Transverse colon (tissue), 4 donors: ENCODE measurements around the gene PGGHG.

Experiments
- EP300 ChIP-seq: sonication (generic); formaldehyde crosslinking; IDR thresholded peaks from one replicate; pipeline ENCODE4 v1.6.1; 2017; ENCODE audit warnings: antibody characterized with exemption, low read depth
- POLR2A ChIP-seq: fragments of 450-650 bp; IDR thresholded peaks from one replicate; pipeline ENCODE4 v1.6.1; 2016; ENCODE audit warnings: antibody characterized with exemption, mild to moderate bottlenecking, moderate library complexity
- POLR2AphosphoS5 ChIP-seq, 3 donors: sonication (generic); formaldehyde crosslinking; IDR thresholded peaks; one replicate each; pipeline ENCODE4 v1.6.1; 2016; ENCODE audit warnings: antibody characterized with exemption in 3 of 3
- TF ChIP-seq, protein P1 (sequence below), 5 experiments: fragments of 200-600 bp in 3 of 5; fragments of 450-650 bp in 2 of 5; sonication (generic) in 3 of 5; IDR thresholded peaks; 1 replicate in 2 of 5; 2 replicates in 3 of 5; pipeline ENCODE4 v1.5.1; 2016 to 2017; ENCODE audit warnings: antibody characterized with exemption in 5 of 5, inconsistent platforms in 3 of 5, mild to moderate bottlenecking in 2 of 5, moderate library complexity in 1 of 5

DNA sequence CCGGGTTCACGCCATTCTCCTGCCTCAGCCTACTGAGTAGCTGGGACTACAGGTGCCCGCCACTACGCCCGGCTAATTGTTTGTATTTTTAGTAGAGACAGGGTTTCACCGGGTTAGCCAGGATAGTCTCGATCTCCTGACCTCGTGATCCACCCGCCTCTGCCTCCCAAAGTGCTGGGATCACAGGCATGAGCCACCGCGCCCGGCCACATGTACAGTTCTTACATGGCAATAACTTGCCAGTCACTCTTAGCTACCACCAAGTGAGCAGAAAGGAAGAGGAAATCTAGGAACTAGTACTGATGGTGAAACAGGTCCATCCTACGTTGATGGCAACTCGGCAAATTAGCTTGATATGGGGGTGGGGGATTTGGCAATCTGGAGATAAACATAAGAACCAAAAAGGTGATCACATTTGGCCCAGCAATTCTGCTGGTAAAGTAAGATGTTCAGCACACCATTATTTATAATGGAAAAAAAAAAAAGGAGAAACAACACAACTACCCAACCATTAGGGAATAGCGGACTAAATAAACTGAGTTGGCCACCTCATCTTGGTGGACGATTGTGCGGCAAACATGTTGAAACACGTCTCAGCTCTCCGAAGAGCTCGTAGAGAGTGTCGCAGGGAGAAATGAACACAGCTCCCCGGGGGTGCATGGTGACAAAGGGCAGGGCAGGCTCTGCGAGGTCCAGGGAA lies 5.4 kb upstream of the PGGHG start:
- TF ChIP-seq, protein P1, sequence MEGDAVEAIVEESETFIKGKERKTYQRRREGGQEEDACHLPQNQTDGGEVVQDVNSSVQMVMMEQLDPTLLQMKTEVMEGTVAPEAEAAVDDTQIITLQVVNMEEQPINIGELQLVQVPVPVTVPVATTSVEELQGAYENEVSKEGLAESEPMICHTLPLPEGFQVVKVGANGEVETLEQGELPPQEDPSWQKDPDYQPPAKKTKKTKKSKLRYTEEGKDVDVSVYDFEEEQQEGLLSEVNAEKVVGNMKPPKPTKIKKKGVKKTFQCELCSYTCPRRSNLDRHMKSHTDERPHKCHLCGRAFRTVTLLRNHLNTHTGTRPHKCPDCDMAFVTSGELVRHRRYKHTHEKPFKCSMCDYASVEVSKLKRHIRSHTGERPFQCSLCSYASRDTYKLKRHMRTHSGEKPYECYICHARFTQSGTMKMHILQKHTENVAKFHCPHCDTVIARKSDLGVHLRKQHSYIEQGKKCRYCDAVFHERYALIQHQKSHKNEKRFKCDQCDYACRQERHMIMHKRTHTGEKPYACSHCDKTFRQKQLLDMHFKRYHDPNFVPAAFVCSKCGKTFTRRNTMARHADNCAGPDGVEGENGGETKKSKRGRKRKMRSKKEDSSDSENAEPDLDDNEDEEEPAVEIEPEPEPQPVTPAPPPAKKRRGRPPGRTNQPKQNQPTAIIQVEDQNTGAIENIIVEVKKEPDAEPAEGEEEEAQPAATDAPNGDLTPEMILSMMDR (IDR thresholded peaks at IDR 0.05): no peak
- no peak for TF ChIP-seq POLR2A
- TF ChIP-seq EP300: no peak
- TF ChIP-seq POLR2AphosphoS5 (IDR thresholded peaks at IDR 0.05): no peak
